GM21825 (cell line): Measurements from ENCODE around the gene CYP2C19.
"Not testable (repeated sequence)": the region's sequence is repeated elsewhere in the genome, so short reads cannot be mapped to it uniquely, and the experiment has no call there.

ENCODE experiments used
- ATAC-seq: cut with Tn5 transposase; IDR thresholded peaks from one replicate; pipeline ENCODE4 v1.9.1; 2021; ENCODE audit warnings: mild to moderate bottlenecking, moderate library complexity; ENCODE audit not compliant: unreplicated experiment

CYP2C19 gene

GRCh38 chr10:94878649-94879048 is 116.2 kb downstream of the CYP2C19 start:
- no peak for ATAC-seq

- no peak for ATAC-seq
Measured at GRCh38 chr10:94879214-94879613, 116.7 kb downstream of the CYP2C19 start.

- ATAC-seq = no peak
Measured at GRCh38 chr10:94889123-94889522, 126.6 kb downstream of the CYP2C19 start.

GRCh38 chr10:94890264-94891022 is 128.0 kb downstream of the CYP2C19 start:
- ATAC-seq = no peak

GRCh38 chr10:94898414-94898813 is 135.9 kb downstream of the CYP2C19 start:
- ATAC-seq = not testable (repeated sequence)

GRCh38 chr10:94902080-94902479 is 139.6 kb downstream of the CYP2C19 start:
- ATAC-seq = no peak

- no peak for ATAC-seq
Measured at GRCh38 chr10:94902570-94902969, 140.1 kb downstream of the CYP2C19 start.
